Activated CD8-positive, alpha-beta memory T cell treated with anti-CD3 and anti-CD28 coated beads for 4 hours (primary cell): ENCODE results near the gene DCDC1.

Experiments
- DNase-seq, 2 donors: peaks; one replicate each; pipeline ENCODE4 v3.0.0-alpha.2; 2020; ENCODE audit warnings: low read depth in 2 of 2

Gene DCDC1

GRCh38 chr11:30852645-30853044 lies 516.9 kb downstream of the DCDC1 start:
- DNase-seq, result no peak

- DNase-seq, result no peak
Measured at GRCh38 chr11:30852091-30852490, 517.4 kb downstream of the DCDC1 start.

GRCh38 chr11:30837252-30837651 lies 532.3 kb downstream of the DCDC1 start:
- DNase-seq, result no peak

- DNase-seq, result no peak
Measured at GRCh38 chr11:30832831-30833230, 536.7 kb downstream of the DCDC1 start.

GRCh38 chr11:30830681-30831080 lies 538.9 kb downstream of the DCDC1 start:
- DNase-seq, result no peak

GRCh38 chr11:30826911-30827310 lies 542.6 kb downstream of the DCDC1 start:
- DNase-seq, result no peak

- no peak for DNase-seq
Measured at GRCh38 chr11:30825723-30826122, 543.8 kb downstream of the DCDC1 start.

GRCh38 chr11:30823119-30823518 lies 546.4 kb downstream of the DCDC1 start:
- DNase-seq, result no peak

- DNase-seq, result no peak
Measured at GRCh38 chr11:30821438-30821965, 548.0 kb downstream of the DCDC1 start.

GRCh38 chr11:30818721-30819120 lies 550.8 kb downstream of the DCDC1 start:
- no peak for DNase-seq

- no peak for DNase-seq
Measured at GRCh38 chr11:30816959-30817880, 552.3 kb downstream of the DCDC1 start.

- no peak for DNase-seq
Measured at GRCh38 chr11:30815619-30816018, 553.9 kb downstream of the DCDC1 start.

GRCh38 chr11:30814737-30815136 lies 554.8 kb downstream of the DCDC1 start:
- no peak for DNase-seq
